HG03565 (cell line): Measurements from ENCODE around the gene RAB4A.

Source experiments
- ATAC-seq: cut with Tn5 transposase; IDR thresholded peaks from one replicate; pipeline ENCODE4 v1.9.1; 2021; ENCODE audit warnings: mild to moderate bottlenecking, moderate library complexity; ENCODE audit not compliant: unreplicated experiment

Gene RAB4A

DNA sequence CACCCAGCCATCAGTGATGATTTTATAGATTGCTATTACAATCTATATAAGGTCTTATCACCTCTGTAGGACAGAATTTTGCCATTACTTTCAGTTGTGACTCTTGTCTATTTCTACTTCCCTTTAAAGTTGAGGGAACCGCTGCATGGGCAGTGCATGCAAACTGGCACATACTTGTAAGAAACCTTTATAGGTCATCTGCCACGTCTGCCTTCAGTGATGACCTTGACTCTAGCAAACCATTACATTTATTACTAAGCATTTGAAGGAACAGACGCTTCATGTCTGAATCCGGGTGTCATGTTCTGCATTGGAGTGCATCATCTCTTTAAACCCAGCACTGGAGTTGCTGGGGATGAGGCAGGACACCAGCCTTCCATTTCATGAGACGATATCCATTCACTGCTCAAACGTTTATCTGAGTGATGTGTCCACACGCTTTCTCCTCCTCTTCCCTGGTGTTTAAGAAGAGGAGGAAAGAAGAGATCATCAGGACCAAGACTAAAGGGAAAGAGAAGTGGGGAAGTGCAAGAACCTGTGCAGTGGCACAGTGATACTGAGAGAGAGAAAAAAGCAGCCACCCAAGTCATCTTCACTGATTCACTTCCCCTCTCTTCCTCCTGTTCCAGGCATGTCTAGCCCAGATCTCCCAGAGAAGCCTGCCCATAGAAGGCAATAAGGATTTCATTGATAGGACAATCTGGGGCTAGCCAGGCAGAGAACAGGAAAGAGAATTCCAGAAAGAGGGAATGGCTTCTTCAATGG lies 57.9 kb downstream of the RAB4A start:
- ATAC-seq: no peak

DNA sequence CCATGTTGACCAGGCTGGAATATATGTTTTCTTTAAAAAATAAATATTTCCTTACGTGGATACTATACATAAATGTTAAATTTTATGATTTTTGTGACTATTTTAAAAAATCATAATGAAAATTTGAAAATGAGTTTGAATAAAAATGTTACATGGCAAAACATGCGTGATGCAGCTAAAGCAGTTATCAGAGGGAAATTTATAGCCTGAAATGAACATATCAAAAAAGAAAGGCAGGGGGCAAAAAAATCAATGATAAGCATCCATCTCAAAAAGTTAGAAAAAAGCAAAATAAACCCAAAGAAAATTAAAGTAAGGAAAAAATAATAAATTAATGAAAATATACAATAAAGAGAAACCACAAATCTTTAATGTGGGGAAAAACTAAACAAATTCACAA lies 63.4 kb downstream of the RAB4A start:
- ATAC-seq: no peak

DNA sequence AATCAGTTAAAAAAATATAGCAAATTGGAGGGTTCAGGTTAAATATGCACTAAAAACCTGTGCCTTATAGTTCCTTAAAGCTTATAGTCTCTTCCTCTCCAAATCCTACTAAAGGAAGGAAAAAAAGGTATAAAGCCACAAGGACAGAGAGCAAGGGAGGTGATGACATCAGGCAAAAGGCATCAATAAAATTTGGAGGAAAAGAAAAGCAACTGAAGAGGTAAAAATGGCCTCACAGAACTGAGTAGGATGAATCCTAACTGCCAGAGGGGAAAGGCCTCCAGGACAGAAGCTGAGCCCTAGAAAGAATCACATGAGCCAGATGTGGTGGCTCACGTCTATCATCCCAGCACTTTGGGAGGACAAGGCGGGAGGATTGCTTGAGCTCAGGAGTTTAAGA lies 63.8 kb downstream of the RAB4A start:
- no peak for ATAC-seq

DNA sequence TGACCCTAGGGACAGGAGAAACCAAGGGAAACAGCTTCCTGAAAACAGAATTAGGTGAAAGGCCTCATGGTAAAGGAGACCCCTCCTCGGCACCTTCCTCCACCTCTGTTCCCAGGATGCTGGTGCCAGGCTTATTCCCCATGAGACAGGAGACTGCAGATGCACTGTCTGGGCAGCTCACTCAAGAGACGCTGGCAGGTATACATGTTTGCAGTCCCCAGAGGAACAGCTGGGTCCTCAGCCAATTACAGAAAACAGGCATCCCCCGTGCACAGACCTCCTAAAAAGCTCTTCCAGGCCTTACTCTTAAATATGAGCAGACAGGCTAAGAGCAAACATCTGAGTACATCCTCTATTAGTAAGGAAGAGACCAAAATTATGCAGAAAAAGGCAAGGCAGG lies 65.4 kb downstream of the RAB4A start:
- ATAC-seq: no peak

DNA sequence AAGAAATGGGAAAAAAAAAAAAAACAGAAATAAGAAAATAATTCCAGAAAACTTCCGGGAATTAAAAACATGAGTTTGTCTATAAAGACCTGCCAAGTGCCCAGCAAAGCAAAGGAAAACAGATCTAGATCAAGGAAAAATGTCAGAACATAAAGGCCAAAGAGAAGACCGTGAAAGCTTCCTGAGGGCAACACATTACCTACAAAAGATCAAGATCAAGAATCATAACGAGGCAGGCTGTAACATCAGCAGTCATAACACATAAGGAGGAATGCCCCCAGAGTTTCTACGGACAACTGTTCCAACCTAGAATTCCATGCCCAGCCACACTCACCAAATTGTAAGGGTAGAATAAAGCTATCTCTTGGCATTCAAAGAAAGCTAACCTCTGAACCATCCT lies 68.2 kb downstream of the RAB4A start:
- no peak for ATAC-seq

DNA sequence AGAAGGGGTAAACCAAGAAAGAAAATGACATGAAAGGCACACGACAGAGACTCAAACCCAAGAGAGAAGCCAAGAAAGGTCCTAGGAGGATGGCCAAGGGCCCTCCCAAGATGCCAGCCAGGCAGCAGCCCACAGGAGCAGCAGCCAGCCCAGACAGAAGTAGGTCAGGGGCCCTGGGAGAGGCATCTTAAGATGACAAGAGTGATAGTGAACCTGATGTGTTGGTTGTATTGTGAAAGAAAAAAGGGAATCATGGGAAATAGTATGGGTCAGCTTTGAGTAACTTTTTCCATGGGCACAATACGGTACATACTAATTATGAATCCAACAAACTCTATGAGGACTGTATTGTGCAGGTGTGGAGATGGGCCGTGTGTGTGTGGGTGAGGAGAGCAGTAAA lies 68.6 kb downstream of the RAB4A start:
- ATAC-seq: no peak

DNA sequence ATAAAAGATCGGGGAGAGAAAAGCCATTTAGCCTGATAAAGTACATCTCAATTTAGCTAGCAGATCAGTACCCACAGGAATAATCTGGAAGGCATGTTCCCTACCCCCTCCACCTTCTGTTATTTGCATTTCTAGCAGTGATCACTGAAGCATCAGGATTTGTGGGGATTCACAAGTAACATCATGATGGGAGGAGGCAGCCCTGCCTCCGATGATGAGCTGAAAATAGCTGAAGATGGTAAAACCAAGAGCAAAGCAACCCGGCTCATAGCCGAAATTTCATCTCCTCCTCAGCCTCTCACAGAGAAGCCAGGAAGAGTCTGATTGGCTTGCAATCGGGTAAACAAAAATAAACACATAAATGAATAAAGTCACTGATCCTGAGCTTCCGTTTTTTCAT lies 69.6 kb downstream of the RAB4A start:
- ATAC-seq: no peak

DNA sequence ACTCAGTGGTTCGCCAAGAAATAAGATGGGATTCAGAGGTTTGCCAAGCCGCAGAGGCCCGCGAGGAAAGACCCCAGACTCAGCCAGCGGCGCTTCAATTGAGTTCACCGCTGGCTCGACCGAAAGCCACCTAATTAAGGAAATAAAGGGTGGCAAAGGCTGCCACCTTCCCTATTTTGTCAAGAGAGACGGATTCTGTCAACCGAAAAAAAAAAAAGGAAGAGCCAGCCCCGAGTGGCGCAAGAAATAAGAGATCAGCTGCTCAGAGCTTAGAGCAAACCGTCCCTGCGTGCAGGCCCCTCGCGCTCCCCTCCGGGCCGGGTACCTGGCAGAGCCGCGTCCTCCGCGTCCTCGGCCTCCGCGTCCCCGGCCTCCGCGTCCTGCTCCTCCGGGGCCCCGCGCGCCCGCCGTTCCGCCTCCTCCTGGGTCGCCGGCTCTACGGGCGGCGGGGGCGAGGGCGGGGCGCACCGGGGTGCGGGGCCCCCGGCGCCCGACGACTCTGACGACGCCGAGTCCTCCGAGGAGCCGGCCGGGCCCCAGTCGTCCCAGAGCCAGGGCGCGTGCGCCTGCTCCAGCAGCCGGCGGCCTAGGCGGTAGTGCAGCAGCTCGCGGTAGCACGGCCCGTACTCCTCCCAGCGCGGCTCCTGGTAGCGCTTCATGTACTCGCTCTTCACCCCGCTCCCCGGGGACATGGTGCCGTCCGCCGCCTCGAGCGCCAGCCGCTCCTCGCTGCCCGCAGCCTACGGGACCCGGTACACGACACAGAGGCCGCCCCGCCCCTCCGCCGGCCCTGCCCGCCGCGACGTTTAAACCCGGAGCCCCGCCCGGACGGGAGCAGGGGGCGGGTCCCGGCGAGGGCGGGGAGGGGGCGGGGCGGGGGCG lies 71.1 kb downstream of the RAB4A start:
- ATAC-seq: peak; percentile 45

DNA sequence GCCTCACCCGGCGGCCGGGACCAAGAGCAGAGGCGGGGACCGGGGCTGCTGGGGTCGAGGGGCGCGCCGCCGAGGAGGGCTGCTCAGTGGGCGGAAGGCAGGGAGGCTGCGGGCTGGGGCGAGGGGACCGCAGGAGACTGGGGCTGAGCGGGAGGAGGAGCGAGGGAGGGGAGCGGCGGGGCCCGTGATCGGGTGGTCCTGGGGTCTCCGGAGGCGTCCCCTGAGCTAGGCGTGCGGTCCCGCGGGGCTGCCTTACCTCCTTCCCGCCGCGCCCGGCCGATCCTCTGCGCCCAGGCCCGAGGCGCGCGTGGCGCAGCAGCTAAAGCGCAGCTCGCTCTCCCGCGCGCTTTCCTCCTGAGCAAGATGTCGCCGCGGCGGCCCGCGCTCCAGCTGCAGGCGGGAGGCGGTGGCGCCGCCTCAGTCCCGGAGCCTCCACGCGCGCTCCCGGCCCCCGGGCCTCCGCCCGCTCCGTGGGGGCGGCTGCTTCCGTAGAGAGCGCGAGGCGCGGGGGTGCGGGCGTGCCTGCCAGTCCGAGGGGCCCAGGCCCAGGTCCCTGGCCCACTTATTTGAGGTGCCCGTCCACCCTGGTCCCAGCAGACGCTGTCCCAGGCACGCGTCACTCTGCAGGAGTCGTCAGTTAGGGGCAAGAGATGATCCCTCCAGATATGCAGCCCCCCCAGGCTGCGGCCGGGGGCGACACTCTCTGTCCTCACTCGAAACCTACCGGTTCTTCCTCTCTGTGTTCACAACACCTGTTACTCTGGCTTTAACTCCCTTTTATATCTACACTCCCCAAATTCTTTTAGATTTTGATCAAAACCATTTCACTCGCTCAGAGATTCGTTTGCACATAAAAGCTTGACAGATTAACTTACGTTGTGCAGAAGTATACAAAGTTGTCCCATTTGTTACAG lies 72.0 kb downstream of the RAB4A start, which contains the start of gene CCSAP:
TSS of gene CCSAP (minus strand) at position 392 of the 914 bp plus-strand sequence. CDS start 582 bp downstream, outside the sequence.
- peak; percentile 24 for ATAC-seq

DNA sequence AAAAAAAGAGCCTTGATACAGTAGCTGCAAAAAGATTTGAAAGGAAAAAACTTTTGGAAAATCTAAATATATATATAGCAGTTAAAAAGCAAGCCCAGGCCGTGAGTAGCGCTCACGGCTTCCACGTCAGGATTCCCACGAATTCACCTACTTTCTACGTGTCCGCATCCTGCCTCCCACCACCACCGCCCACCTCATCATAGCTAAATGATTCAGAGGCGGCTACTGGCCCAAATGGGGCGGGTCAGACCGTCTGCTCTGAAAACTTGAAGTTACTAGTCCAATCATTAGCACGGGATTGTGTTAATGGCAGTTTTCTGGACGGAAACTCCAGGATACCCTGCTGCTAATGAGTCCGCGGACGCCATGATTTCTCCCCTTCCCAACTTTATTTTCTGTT lies 73.2 kb downstream of the RAB4A start:
- ATAC-seq: no peak

DNA sequence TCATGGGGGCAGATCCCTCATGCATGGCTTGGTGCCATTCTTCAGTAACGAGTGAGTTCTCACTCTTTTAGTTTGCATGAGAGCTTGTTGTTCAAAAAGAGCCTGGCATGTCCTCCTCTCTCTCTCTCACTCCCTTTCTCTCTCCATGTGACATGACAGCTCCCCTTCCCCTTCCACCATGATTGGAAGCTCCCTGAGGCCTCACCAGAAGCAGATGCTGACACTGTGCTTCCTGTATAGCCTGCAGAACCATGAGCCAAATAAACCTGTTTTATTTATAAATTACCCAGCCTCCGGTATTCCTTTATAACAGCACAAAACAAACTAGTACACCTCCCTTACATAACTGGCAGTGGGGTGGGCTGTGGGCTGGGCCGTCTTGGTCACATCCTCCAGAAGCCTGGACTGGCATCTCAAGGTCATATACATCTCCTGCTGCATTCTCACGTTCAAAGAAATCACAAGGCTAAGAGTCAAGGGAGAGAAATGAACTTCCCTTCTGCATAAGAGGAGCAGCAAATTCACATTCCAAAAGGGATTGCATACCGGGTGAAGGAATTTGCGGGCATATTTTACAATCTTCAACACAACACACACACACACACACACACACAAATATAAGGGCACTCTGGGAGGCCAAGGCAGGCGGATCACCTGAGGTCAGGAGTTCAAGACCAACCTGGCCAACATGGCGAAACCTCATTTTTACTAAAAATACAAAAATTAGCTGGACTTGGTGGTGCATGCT lies 74.2 kb downstream of the RAB4A start:
- ATAC-seq: no peak

DNA sequence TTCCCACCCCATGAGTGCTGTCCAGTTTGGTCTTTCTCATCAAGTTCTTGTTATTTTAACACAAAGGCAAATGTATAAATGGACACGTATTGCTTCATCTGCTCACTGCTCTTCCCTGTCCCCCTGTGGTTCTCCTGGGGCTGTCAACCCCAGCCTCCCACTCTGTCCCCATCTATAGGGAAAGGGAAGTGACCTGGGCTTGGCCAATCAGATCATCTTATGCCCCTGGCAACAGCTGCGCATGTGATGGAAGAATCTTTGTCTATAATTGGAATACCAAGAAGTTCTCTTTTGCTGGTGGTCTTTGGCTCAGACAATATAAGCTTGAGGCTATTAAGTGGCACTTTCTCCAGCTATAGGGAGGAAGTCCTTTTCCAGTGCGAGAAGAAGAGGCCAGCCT lies 76.6 kb downstream of the RAB4A start:
- ATAC-seq: no peak

DNA sequence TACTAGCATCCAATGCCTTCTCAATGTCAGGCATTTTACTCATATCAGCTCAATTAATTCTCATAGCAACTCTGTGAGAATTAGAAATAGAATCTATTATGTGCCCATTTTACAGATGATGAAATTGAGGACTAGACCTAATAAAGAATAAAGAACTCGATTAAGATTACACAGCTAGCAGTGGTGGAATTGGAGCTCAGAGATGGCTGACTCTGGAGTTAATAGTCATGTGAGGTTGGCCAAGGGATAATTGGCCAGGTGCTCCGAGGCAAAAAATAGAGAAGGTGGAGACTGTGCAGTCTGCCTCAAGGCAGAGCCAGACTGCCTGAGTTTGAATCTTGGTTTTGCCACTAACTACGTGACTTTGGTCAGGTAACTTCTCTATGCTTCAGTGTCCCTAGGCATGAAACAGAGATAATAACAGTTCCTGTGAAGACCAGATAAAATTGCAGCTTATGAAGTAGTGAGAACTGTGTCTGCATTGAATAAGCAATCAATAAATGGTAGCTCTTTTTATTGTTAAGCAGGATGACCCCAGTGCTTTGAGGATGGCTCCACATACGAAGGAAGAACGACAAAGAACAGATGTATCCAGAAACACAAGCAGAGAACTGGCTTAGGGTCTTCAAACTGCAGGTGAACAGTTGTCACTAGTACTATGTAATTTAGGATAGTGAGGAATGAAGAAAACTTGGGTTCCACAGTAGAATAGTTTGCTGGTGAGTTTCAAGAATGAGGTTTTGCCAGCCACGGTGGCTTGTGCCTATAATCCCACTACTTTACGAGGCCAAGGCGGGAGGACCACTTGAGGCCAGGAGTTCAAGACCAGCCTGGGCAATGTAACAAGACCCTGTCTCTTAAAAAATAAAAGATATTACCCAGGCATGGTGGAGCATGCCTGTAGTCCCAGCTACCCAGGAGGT lies 78.8 kb downstream of the RAB4A start:
- ATAC-seq: no peak

DNA sequence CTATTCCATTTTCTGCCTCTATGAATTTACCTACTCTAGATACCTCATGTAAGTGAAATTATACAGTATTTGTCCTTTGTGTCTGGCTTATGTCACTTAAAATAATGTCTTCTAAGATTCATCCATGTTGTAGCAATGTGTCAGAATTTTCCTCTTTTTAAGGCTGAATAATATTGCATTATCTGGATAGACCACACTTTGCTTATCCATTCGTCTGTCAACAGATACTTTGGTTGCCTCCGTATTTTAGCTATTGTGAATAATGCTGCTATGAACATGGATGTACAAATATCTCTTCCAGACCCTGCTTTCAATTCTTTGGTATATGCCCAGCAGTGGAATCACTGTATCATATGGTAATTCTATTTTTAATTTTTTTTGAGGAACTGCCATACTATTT lies 82.1 kb downstream of the RAB4A start:
- no peak for ATAC-seq

DNA sequence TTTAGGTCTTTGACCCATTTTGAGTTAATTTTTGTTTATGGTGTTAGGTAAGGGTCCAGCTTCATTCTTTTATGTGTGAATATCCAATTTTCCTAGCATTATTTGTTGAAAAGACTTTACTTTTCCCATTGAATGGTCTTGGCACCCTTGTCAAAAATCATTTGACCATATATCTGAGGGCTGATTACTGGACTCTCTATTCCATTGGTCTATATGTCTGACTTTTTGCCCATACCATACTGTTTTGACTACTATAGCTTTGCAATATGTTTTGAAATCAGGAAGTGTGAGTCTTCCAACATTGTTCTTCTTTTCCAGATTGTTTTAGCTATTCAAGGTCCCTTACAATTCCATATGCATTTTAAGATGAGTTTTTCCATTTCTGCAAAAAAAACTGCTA lies 83.3 kb downstream of the RAB4A start:
- no peak for ATAC-seq
